ENCODE data around the gene HTD2. TPM values are rescaled to one million over a fixed set of nuclear protein-coding genes. Genes with fewer than 3 reads are reported as not detected.

HTD2 gene
- total RNA-seq, 4 donors from 2014 or later = 4.5 to 10.1 (median 5.2) TPM

DNA sequence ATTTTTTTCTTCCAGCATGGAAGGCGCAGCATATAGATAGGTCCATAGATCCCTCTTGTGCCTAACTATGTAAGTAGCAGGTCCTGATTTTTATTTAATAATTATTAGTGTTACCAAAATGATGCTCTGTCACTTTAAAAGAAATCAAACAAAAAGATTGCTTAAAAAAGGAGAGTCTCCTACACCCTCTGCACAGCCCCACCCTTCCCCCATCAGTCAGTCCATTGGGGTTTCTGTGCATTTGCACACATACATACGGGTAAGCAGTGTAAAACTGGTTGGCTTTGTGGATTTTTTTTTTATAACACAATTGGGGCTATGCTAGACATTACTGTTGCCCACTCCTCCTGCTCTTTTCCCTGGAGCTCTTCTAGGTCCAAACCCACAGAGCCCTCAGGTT lies 7.2 kb upstream of the HTD2 start:
- no peak overlapping the region for H3K4me3 ChIP-seq
- peaks cover 0 to 5% (median 0%) of the 10 kb centered on the region in 4 donors for H3K27me3 ChIP-seq
- intact Hi-C loops (cut with DNase I) = loop anchor here (5.0 kb wide), 1 partner anchor 112 kb away; no protein-coding TSS in a partner anchor
- H3K36me3 ChIP-seq = peaks cover 0 to 3% (median 0%) of the 10 kb centered on the region in 3 donors
- H3K27ac ChIP-seq = no peak overlapping the region
- no peak for TF ChIP-seq POLR2A (IDR thresholded peaks at IDR 0.05)
- TF ChIP-seq, protein P1, sequence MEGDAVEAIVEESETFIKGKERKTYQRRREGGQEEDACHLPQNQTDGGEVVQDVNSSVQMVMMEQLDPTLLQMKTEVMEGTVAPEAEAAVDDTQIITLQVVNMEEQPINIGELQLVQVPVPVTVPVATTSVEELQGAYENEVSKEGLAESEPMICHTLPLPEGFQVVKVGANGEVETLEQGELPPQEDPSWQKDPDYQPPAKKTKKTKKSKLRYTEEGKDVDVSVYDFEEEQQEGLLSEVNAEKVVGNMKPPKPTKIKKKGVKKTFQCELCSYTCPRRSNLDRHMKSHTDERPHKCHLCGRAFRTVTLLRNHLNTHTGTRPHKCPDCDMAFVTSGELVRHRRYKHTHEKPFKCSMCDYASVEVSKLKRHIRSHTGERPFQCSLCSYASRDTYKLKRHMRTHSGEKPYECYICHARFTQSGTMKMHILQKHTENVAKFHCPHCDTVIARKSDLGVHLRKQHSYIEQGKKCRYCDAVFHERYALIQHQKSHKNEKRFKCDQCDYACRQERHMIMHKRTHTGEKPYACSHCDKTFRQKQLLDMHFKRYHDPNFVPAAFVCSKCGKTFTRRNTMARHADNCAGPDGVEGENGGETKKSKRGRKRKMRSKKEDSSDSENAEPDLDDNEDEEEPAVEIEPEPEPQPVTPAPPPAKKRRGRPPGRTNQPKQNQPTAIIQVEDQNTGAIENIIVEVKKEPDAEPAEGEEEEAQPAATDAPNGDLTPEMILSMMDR (IDR thresholded peaks at IDR 0.05) = no peak
- no peak for DNase-seq
- WGBS, 2 donors = 51 to 65% methylated on average over 2 of the region's 2 CpGs
- H3K9me3 ChIP-seq = no peaks in the 10 kb centered on the region
- peaks cover 0 to 17% (median 0%) of the 10 kb centered on the region in 3 donors for H3K4me1 ChIP-seq

DNA sequence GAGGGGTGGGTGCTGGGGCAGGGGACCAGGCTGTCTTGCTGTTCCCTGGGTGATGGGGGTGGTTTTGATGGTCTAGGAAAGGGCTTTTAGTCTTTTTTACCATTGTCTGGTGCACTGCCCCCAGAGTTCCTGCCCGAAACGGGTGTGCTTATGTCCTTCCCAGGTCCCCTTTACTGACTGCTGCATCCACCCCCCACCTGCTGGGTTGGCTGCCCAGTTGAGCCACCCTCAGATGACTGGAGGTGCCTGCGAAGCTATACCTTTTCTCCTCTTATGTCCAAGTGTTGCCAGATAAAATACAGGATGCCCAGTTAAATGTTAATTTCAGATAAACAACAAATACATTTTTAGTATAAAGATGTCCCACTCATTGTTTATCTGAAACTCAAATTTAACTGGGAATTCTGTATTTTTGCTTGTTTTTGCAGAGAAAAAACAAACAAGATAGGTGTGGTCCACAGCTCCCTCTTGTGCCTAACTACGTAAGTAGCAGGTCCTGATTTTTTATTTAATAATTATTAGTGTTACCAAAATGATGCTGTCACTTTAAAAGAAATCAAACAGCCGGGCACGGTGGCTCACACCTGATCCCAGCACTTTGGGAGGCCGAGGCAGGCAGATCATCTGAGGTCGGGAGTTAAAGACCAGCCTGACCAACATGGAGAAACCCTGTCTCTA lies 6.3 kb upstream of the HTD2 start:
- Histone ChIP-seq H3K27ac (no peak overlapping the region), H3K4me1 (peaks cover 0 to 17% (median 0%) of the 10 kb centered on the region in 3 donors), H3K27me3 (peaks cover 0 to 5% (median 0%) of the 10 kb centered on the region in 4 donors), H3K4me3 (no peak overlapping the region), H3K36me3 (no peaks in the 10 kb centered on the region), H3K9me3 (no peaks in the 10 kb centered on the region)
- TF ChIP-seq POLR2A (IDR thresholded peaks at IDR 0.05) = no peak
- TF ChIP-seq, protein P1 (IDR thresholded peaks at IDR 0.05) = peak; percentile 41 to 70 (median 58)
- 7 to 18% methylated on average over 8 of the region's 8 CpGs for WGBS, 2 donors
- intact Hi-C loops (cut with DNase I) = loop anchor here (5.0 kb wide), 1 partner anchor 113 kb away; no protein-coding TSS in a partner anchor
- DNase-seq = no peak

DNA sequence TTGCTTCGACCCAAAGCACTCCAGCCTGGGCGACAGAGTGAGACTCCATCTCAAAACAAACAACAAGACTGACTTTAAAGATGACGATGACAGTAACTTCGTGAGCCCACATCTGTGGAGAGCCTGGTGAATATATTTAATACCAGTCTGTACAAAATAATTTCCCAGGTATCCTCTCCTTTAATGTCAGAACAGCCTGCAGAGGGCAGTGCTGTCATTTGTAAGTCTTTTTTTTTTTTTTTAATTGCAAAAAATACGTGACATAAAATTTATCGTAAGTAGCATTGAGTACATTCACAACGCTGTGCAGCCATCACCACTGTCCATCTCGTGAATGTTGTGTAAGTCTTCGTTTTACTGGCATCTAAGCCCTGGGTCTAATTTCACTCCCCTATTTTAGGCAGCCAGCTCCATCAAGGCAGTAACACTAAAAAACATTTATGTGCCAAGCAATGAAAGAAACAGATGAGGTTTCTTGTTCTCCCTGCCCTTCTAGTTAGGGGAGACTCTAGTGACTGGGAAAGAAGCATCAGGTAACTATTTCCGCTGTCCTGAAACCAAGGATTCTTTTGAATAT lies 1.4 kb downstream of the HTD2 start:
- no peak for DNase-seq
- Histone ChIP-seq H3K36me3 (peaks cover 11 to 45% (median 14%) of the 10 kb centered on the region in 3 donors), H3K27me3 (no peaks in the 10 kb centered on the region), H3K4me1 (peaks cover 11 to 36% (median 21%) of the 10 kb centered on the region in 3 donors), H3K9me3 (no peaks in the 10 kb centered on the region), H3K27ac (peak overlapping the region; percentile 98 to 99 (median 99)), H3K4me3 (peak overlapping the region; percentile 79 to 96 (median 84))
- 21 to 24% methylated on average over 10 of the region's 10 CpGs for WGBS, 2 donors
- intact Hi-C loops (cut with DNase I) = no loop called here
- TF ChIP-seq POLR2A (IDR thresholded peaks at IDR 0.05) = no peak
- TF ChIP-seq, protein P1 (IDR thresholded peaks at IDR 0.05) = peak in 4 of 6 experiments; percentile 37 to 53 (median 42)

DNA sequence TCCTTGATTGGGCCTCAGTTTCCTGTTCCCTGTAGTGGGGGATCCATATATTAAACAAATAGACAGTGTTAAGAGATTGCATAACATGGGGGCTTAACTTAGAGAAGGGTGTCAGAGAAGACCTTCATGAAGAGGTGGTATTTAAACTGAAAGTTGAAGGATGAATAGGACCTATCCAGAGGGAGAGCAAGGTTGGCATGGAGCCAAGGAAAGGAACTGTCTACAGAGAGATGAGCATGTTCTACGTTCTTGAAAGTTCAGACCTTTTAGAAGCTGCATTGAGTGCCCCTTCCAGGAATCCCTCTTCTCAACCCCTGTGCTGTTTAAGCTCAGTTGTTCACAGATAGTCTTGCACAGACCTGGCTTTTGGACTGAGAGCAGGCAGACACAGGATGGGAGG lies 2.4 kb downstream of the HTD2 start:
- no peak for DNase-seq
- H3K27me3 ChIP-seq = no peaks in the 10 kb centered on the region
- no peaks in the 10 kb centered on the region for H3K9me3 ChIP-seq
- peaks cover 11 to 55% (median 14%) of the 10 kb centered on the region in 3 donors for H3K36me3 ChIP-seq
- H3K4me1 ChIP-seq = peaks cover 11 to 36% (median 21%) of the 10 kb centered on the region in 3 donors
- WGBS, 2 donors = 5 to 35% methylated on average over 1 of the region's 1 CpG
- TF ChIP-seq, protein P1 (IDR thresholded peaks at IDR 0.05) = no peak
- no peak for TF ChIP-seq POLR2A (IDR thresholded peaks at IDR 0.05)
- intact Hi-C loops (cut with DNase I) = no loop called here
- H3K4me3 ChIP-seq = no peak overlapping the region
- H3K27ac ChIP-seq = no peak overlapping the region

DNA sequence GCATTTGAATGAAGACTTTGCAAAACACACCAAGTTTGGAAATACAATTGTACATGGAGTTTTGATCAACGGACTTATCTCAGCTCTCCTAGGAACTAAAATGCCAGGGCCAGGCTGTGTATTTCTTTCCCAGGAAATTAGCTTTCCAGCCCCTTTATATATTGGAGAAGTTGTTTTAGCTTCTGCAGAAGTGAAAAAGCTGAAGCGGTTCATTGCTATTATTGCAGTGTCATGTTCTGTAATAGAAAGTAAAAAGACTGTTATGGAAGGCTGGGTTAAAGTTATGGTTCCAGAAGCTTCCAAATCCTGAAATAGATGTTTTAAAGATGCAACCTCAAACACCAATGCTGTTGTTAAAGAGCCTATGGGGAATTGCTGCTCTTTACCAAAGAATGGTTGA lies 11.5 kb downstream of the HTD2 start:
- no peak for TF ChIP-seq POLR2A (IDR thresholded peaks at IDR 0.05)
- TF ChIP-seq, protein P1 (IDR thresholded peaks at IDR 0.05) = no peak
- no peak overlapping the region for H3K4me3 ChIP-seq
- H3K9me3 ChIP-seq = no peaks in the 10 kb centered on the region
- no peaks in the 10 kb centered on the region for H3K4me1 ChIP-seq
- H3K27me3 ChIP-seq = no peaks in the 10 kb centered on the region
- no peak for DNase-seq
- peaks cover 0 to 78% (median 14%) of the 10 kb centered on the region in 3 donors for H3K36me3 ChIP-seq
- H3K27ac ChIP-seq = no peak overlapping the region
- intact Hi-C loops (cut with DNase I) = loop anchor here (5.0 to 10.0 kb wide), 2 partner anchors 214 to 317 kb away; no protein-coding TSS in a partner anchor
- 76 to 83% methylated on average over 2 of the region's 2 CpGs for WGBS, 2 donors
